Left cardiac atrium (tissue), 4 donors: ENCODE results near the gene INHBC. TPM values are rescaled to one million over a fixed set of nuclear protein-coding genes. Genes with fewer than 3 reads are reported as not detected.
A peak's percentile ranks its signal among the peaks of the same experiment; 100 is the strongest.

Experiments
- ATAC-seq, 2 donors: fragments of 200-7000 bp; cut with Tn5 transposase; one replicate each; pipeline ENCODE4 v1.9.1; 2020; ENCODE audit warnings: mild to moderate bottlenecking in 2 of 2, moderate library complexity in 2 of 2
- DNase-seq: peaks from one replicate; pipeline ENCODE4 v3.0.0-alpha.2; 2020
- intact Hi-C, 2 donors: fragments of 100-400 bp; cut with DNase I; formaldehyde crosslinking; loops; one replicate each; pipeline versions ENCODE4 v1.14.1 to v1.15.1; 2022 to 2023
- total RNA-seq, 2 donors: library from RNA; stranded (reverse); fragmentation: NEBNext Ultra II Directional; extraction: Animal tissue kit (Norgen Biotek cat#: 25700); gene quantifications; one replicate each; pipeline ENCODE4 v1.2.1, GENCODE V29; 2021
- donor health status: DM: no; HTN: yes; CAD: no.
- donor health status: DM: no; HTN: yes; CAD: no; lungs with severe emphysema.
- donor health status: DM: yes; HTN: yes; CAD: no.
- donor health status: Dilated cardiomyopathy.

INHBC gene
- total RNA-seq, 2 donors from 2014 or later: not detected

DNA sequence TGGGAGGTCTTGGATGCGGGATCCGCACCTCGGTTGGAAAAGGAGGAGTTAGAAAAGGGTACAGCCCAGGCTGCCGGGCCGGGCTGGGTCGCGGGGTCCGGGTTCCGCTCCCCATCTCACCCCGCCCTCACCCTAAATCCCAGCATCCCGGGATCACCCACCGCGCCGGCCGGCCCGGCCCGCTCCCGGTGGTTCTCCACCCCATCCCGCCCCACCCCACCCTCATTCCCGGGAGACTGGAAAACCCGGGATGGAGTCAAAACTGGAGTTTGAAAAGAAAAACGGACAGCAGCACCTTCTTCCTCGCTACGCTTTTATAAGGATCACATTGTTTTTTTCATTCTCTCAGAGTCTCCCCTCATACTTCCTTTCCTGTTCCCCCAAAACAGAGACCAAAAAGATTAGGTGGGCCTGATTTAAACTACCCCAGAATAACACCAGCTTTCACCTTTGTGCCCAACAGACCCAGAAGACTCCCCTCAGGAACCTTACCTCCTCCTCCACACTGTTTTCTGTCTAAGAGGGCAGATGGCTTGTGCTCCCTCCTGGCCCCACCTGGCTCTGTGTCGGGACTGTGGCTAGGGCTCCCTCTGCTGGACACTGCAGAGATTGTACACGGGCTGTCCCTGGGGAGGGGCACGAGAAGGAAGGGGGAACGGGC, 27.8 kb downstream of the INHBC start:
- intact Hi-C loops: no loop called here
- DNase-seq (peak; percentile 88), ATAC-seq (peak; percentile 73 to 76)

GRCh38 chr12:57462912-57463253, 28.3 kb downstream of the INHBC start:
- intact Hi-C loops: no loop called here
- ATAC-seq: no peak
- no peak for DNase-seq

DNA sequence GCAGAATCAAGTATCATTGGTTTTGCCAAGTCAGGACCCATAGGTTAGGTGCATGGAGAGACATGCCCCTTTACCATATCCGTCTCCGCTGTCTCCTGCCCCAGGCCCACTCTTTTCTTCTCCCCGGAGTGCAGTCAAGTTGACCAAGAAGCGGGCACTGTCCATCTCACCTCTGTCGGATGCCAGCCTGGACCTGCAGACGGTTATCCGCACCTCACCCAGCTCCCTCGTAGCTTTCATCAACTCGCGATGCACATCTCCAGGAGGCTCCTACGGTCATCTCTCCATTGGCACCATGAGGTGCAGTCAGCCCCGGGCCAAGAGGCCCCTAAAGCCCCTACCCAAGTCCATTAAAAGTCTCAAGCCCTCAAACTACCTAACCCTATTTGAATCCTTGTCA, 30.0 kb downstream of the INHBC start:
- ATAC-seq (no peak), DNase-seq (no peak)
- intact Hi-C loops: no loop called here

- ATAC-seq (no peak), DNase-seq (no peak)
- intact Hi-C loops: no loop called here
Observed at GRCh38 chr12:57465030-57465746, 30.6 kb downstream of the INHBC start.

- DNase-seq: no peak
- ATAC-seq: no peak
- intact Hi-C loops: no loop called here
Observed at GRCh38 chr12:57465747-57466505, 31.3 kb downstream of the INHBC start.

- ATAC-seq (no peak), DNase-seq (no peak)
- intact Hi-C loops: no loop called here
Observed at GRCh38 chr12:57467212-57467874, 32.8 kb downstream of the INHBC start.

GRCh38 chr12:57467915-57468314, 33.3 kb downstream of the INHBC start:
- intact Hi-C loops: no loop called here
- DNase-seq: no peak
- no peak for ATAC-seq

GRCh38 chr12:57469296-57470164, 34.9 kb downstream of the INHBC start:
- DNase-seq (no peak), ATAC-seq (no peak)
- intact Hi-C loops: no loop called here

GRCh38 chr12:57470286-57470969, 35.8 kb downstream of the INHBC start:
- ATAC-seq: no peak
- DNase-seq: no peak
- intact Hi-C loops: no loop called here

DNA sequence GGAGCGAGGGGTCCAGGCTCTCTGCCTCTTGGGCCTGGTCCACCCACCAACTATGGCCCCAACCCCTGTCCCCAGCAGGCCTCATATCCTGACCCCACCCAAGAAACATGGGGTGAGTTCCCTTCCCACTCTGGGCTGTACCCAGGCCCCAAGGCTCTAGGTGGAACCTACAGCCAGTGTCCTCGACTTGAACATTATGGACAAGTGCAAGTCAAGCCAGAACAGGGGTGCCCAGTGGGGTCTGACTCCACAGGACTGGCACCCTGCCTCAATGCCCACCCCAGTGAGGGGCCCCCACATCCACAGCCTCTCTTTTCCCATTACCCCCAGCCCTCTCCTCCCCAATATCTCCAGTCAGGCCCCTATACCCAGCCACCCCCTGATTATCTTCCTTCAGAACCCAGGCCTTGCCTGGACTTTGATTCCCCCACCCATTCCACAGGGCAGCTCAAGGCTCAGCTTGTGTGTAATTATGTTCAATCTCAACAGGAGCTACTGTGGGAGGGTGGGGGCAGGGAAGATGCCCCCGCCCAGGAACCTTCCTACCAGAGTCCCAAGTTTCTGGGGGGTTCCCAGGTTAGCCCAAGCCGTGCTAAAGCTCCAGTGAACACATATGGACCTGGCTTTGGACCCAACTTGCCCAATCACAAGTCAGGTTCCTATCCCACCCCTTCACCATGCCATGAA, 36.5 kb downstream of the INHBC start:
- intact Hi-C loops: no loop called here
- ATAC-seq (no peak), DNase-seq (no peak)

DNA sequence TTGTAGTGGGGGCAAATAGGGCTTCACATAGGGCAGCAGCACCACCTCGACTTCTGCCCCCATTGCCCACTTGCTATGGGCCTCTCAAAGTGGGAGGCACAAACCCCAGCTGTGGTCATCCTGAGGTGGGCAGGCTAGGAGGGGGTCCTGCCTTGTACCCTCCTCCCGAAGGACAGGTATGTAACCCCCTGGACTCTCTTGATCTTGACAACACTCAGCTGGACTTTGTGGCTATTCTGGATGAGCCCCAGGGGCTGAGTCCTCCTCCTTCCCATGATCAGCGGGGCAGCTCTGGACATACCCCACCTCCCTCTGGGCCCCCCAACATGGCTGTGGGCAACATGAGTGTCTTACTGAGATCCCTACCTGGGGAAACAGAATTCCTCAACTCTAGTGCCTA, 37.1 kb downstream of the INHBC start:
- ATAC-seq (no peak), DNase-seq (no peak)
- intact Hi-C loops: no loop called here

DNA sequence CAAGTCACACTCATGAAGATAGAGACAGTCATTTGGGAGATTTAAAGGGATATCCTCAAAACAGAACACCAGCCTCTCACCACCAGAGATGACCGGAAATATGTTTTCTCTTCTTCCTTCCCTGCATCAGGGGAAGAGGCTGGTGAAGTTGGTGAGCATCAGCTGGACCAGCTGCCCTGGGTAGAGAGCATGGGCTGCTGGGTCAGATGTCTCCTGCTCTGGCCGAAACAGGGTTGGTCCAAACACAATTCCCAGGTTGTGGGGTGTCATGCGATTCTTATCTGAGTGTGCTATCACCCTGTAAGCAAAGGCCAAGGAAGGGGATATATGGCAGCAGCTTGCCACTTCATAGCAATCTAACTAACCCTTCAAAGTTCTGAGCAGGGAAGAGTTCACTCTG, 37.8 kb downstream of the INHBC start:
- ATAC-seq (no peak), DNase-seq (no peak)
- intact Hi-C loops: no loop called here

GRCh38 chr12:57473392-57473791, 38.8 kb downstream of the INHBC start:
- DNase-seq (no peak), ATAC-seq (no peak)
- intact Hi-C loops: no loop called here

DNA sequence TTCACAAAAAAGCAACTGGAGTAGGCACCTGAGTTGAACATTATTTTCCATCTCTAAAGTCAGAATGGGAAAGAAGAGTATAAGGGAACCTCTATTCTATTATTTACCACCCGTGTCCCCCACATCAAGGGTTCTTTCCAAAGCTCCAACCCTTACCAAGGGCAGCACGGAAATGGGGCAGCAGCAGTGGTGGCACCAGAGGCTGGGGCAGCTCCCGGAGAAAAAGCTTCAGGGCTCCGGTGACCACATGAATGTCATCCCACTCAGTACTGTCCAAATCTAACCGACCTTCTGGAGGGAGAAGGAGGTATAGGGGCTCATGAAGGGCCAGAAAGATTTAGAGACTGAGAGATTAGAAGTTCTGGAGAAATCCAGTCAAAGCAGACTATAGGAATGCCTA, 39.3 kb downstream of the INHBC start:
- intact Hi-C loops: no loop called here
- ATAC-seq (no peak), DNase-seq (no peak)

GRCh38 chr12:57474430-57474829, 39.8 kb downstream of the INHBC start:
- intact Hi-C loops: no loop called here
- ATAC-seq (no peak), DNase-seq (no peak)

- intact Hi-C loops: no loop called here
- ATAC-seq (no peak), DNase-seq (no peak)
Observed at GRCh38 chr12:57474862-57475261, 40.3 kb downstream of the INHBC start.

DNA sequence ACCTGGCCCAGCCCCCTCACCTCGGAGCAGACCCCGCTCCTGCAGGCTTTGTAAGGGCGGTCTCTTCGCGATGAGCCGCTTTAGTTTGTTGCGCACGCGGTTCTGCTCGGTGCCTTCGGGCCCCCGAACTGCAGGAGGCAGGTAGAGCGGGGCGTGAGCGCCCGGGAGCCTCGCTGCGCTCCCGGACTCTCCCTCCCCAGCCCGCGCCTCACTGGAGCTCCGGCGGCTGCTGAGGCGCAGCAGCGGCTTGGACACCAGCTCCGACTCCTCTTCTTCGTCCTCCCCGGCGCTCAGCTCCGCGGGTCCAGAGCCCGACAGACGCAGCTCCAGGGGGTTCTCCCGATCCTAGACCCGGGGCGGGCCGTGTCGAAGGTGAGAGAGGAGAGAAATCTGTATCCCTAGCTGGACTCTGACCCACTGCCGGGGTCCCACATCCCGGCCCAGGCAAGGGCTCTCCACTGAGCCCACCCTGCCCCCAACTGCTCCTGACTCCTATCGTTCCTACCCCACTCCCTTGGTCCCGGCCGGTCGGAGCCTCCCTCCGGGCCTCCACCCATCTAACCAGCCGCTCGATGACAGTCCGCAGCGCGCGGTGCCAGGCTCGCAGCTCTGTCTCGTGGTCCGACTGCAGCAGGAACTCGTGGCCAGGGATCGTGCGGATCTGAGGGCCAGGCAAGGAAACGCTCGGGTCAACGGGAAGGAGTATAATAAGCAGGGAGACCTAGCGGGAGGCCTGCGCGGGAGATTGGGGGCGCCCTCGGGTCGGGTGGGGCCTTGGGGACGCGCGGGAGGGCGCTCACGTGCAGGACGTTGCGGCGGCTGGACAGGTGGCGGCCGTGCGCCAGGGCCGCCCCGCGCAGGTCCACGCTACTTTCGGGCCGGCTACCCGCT, 40.9 kb downstream of the INHBC start:
- intact Hi-C loops: no loop called here
- peak; percentile 40 to 42 for ATAC-seq
- peak; percentile 48 for DNase-seq
